ENCODE measurements around the gene SPIRE1.

DNA sequence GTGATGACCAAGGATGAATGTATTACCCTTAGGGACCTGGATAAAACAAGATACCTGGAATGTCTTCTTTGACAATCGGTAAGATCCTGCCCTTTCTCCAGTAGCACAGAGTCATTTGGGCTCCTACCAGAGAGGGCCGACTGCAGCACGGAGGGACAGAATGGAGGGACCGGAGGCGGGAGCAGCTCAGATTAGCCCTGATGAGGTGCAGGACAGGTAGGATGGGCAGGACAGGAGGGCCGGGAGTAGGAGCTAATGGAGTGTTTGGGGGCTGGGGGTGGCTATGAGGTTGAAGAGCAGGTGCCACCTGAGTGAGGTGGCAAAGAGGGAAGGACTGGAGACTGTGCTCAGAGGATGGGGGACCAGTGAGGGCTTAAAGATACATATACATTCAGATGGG lies 260.1 kb downstream of the SPIRE1 start:
- TF ChIP-seq FOXM1 (IDR thresholded peaks at IDR 0.05; ENCODE audit: borderline replicate concordance, low read depth) (no peak), TAF1 (IDR thresholded peaks at IDR 0.05; ENCODE audit: low read depth) (no peak), EP300 (IDR thresholded peaks at IDR 0.05; ENCODE audit: borderline replicate concordance) (no peak), RAD21 (IDR thresholded peaks at IDR 0.05; ENCODE audit: low read depth) (no peak), TCF12 (IDR thresholded peaks at IDR 0.05; ENCODE audit: low read depth) (no peak), REST (IDR thresholded peaks at IDR 0.05; ENCODE audit: low read depth) (no peak)
- TF ChIP-seq, protein P1, sequence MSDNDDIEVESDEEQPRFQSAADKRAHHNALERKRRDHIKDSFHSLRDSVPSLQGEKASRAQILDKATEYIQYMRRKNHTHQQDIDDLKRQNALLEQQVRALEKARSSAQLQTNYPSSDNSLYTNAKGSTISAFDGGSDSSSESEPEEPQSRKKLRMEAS (IDR thresholded peaks at IDR 0.05) = no peak

Measured in Ishikawa (cell line).